ENCODE results near the gene FLAD1.

The FLAD1 gene

GRCh38 chr1:155040358-155041093, 57.4 kb downstream of the FLAD1 start:
- no peak for DNase-seq

Measured in SW 1271 (cell line).